K562 (cell line): Measurements from ENCODE around the gene DGCR6L. TPM values are rescaled to one million over a fixed set of nuclear protein-coding genes. Genes with fewer than 3 reads are reported as not detected.

Experiments
- ATF1 ChIP-seq, 2 experiments: fragments of 450-650 bp in 1 of 2; IDR thresholded peaks; 2 replicates each; pipeline ENCODE4 v1.6.1; 2016; ENCODE audit warnings: missing compliant biosample characterization in 1 of 2, missing genetic modification characterization in 1 of 2
- BDP1 ChIP-seq: IDR thresholded peaks from 3 replicates; pipeline ENCODE4 v1.6.1; 2011; ENCODE audit not compliant: insufficient read length, insufficient read depth
- BRD4 ChIP-seq: fragments of 200-600 bp; sonication (generic); IDR thresholded peaks from 2 replicates; pipeline ENCODE4 v1.6.1; 2017; ENCODE audit warnings: inconsistent platforms
- CBX3 ChIP-seq, 2 experiments: IDR thresholded peaks; 1 replicate in 1 of 2; 2 replicates in 1 of 2; pipeline ENCODE4 v1.6.1; 2012; ENCODE audit warnings: inconsistent platforms in 2 of 2, low read length in 2 of 2, borderline replicate concordance in 1 of 2, control low read depth in 1 of 2
- HDGF ChIP-seq: fragments of 450-650 bp; IDR thresholded peaks from 2 replicates; pipeline ENCODE4 v1.6.1; 2016
- HMGN3 ChIP-seq: IDR thresholded peaks from 2 replicates; pipeline ENCODE4 v1.6.1; 2011; ENCODE audit warnings: borderline replicate concordance, low read depth, mild to moderate bottlenecking, mixed read lengths, low read length; ENCODE audit not compliant: insufficient read length; ENCODE audit errors: extremely low read depth
- HNRNPK ChIP-seq: fragments of 200-400 bp; formaldehyde crosslinking; IDR thresholded peaks from one replicate; pipeline ENCODE4 v1.6.1; 2018; ENCODE audit warnings: mild to moderate bottlenecking, low read depth, low read length; ENCODE audit not compliant: poor library complexity, severe bottlenecking
- KDM4B ChIP-seq, 2 experiments: fragments of 450-650 bp in 1 of 2; sonication (generic) in 1 of 2; IDR thresholded peaks; 2 replicates each; pipeline ENCODE4 v1.6.1; 2016 to 2017; ENCODE audit warnings: borderline replicate concordance in 2 of 2, antibody characterized with exemption in 1 of 2, low read depth in 1 of 2, mild to moderate bottlenecking in 1 of 2
- MAZ ChIP-seq, 2 experiments: fragments of 450-650 bp in 1 of 2; sonication (generic) in 1 of 2; formaldehyde crosslinking; IDR thresholded peaks in 1 of 2; conservative IDR thresholded peaks in 1 of 2; 2 replicates each; pipeline versions ENCODE4 v1.4.0 to v1.5.0; 2020; ENCODE audit warnings: mild to moderate bottlenecking in 1 of 2, missing genetic modification reagents in 1 of 2
- NCOA4 ChIP-seq: fragments of 450-650 bp; IDR thresholded peaks from 2 replicates; pipeline ENCODE4 v1.6.1; 2018; ENCODE audit warnings: mild to moderate bottlenecking; ENCODE audit not compliant: partially characterized antibody
- PHF20 ChIP-seq: fragments of 450-650 bp; IDR thresholded peaks from 2 replicates; pipeline ENCODE4 v1.6.1; 2018; ENCODE audit not compliant: partially characterized antibody
- PHF8 ChIP-seq: fragments of 200-600 bp; sonication (generic); IDR thresholded peaks from 2 replicates; pipeline ENCODE4 v1.6.1; 2012; ENCODE audit warnings: mixed run types, mild to moderate bottlenecking, inconsistent platforms, low read length, moderate library complexity, borderline replicate concordance
- POLR2AphosphoS5 ChIP-seq: IDR thresholded peaks from 2 replicates; pipeline ENCODE4 v1.6.1; 2011; ENCODE audit warnings: mild to moderate bottlenecking, low read depth, low read length, moderate library complexity; ENCODE audit not compliant: control insufficient read depth, insufficient read depth
- SAFB ChIP-seq: fragments of 200-400 bp; formaldehyde crosslinking; IDR thresholded peaks from 2 replicates; pipeline ENCODE4 v1.6.1; 2017; ENCODE audit warnings: low read depth, low read length, borderline replicate concordance
- SIN3B ChIP-seq: fragments of 450-650 bp; IDR thresholded peaks from 2 replicates; pipeline ENCODE4 v1.6.1; 2017; ENCODE audit warnings: low read depth, mild to moderate bottlenecking, moderate library complexity
- SMAD2 ChIP-seq: fragments of 150-350 bp; IDR thresholded peaks from 2 replicates; pipeline ENCODE4 v1.6.1; 2014; ENCODE audit warnings: low read depth, mild to moderate bottlenecking, low read length
- ZBTB17 ChIP-seq: fragments of 450-650 bp; formaldehyde crosslinking; IDR thresholded peaks from 2 replicates; pipeline ENCODE4 v1.4.0; 2020; ENCODE audit warnings: mild to moderate bottlenecking
- ZNF561 ChIP-seq: fragments of 450-650 bp; formaldehyde crosslinking; conservative IDR thresholded peaks from 2 replicates; pipeline ENCODE4 v1.4.0; 2020; ENCODE audit warnings: mild to moderate bottlenecking, moderate library complexity
- ZNF778 ChIP-seq: fragments of 450-650 bp; formaldehyde crosslinking; IDR thresholded peaks from 2 replicates; pipeline ENCODE4 v1.4.0; 2020; ENCODE audit warnings: mild to moderate bottlenecking, moderate library complexity
- ZSCAN32 ChIP-seq: fragments of 450-650 bp; formaldehyde crosslinking; IDR thresholded peaks from 2 replicates; pipeline ENCODE4 v1.4.0; 2020; ENCODE audit warnings: mild to moderate bottlenecking, moderate library complexity
- polyA plus RNA-seq, 8 experiments: library from polyadenylated mRNA; depleted of rRNA in 4 of 8; stranded (reverse) in 5 of 8; unstranded in 3 of 8; fragments of >200 nt; fragmentation: Nextera tagmentation in 2 of 8; fragmentation: Illumina TruSeq in 1 of 8; extraction: Ambion mirVana in 2 of 8; extraction: Trizol in 1 of 8; gene quantifications; 2 replicates each; pipeline versions ENCODE4 v1.2.1 to v1.2.3, GENCODE V29; 2011 to 2014; ENCODE audit warnings: inconsistent platforms in 1 of 8, missing spikeins in 1 of 8
- total RNA-seq, 7 experiments: library from RNA; depleted of rRNA in 6 of 7; stranded (reverse); fragments of >200 nt in 6 of 7; fragmentation: Illumina TruSeq in 2 of 7; extraction: Trizol in 2 of 7; gene quantifications; 2 replicates each; pipeline versions ENCODE4 v1.2.1 to v1.2.3, GENCODE V29; 2011 to 2021; ENCODE audit warnings: low replicate concordance in 1 of 7
- TF ChIP-seq, protein P1 (sequence below): fragments of 450-650 bp; IDR thresholded peaks from 2 replicates; pipeline ENCODE4 v1.6.1; 2018; ENCODE audit warnings: mild to moderate bottlenecking, low read depth; ENCODE audit not compliant: partially characterized antibody
- TF ChIP-seq, protein P2 (sequence below): fragments of 450-650 bp; formaldehyde crosslinking; conservative IDR thresholded peaks from 2 replicates; pipeline ENCODE4 v1.4.0; 2022; ENCODE audit warnings: mild to moderate bottlenecking, missing genetic modification characterization
- TF ChIP-seq, protein P3 (sequence below): fragments of 450-650 bp; IDR thresholded peaks from 2 replicates; pipeline ENCODE4 v1.6.1; 2016; ENCODE audit warnings: antibody characterized with exemption

The DGCR6L gene
- total and polyA plus RNA-seq, 9 of the 15 experiments (the other 6 are each of a cell fraction or from before 2014, with no cell fraction given) = 3.6 to 151 (median 51.0) TPM

DNA sequence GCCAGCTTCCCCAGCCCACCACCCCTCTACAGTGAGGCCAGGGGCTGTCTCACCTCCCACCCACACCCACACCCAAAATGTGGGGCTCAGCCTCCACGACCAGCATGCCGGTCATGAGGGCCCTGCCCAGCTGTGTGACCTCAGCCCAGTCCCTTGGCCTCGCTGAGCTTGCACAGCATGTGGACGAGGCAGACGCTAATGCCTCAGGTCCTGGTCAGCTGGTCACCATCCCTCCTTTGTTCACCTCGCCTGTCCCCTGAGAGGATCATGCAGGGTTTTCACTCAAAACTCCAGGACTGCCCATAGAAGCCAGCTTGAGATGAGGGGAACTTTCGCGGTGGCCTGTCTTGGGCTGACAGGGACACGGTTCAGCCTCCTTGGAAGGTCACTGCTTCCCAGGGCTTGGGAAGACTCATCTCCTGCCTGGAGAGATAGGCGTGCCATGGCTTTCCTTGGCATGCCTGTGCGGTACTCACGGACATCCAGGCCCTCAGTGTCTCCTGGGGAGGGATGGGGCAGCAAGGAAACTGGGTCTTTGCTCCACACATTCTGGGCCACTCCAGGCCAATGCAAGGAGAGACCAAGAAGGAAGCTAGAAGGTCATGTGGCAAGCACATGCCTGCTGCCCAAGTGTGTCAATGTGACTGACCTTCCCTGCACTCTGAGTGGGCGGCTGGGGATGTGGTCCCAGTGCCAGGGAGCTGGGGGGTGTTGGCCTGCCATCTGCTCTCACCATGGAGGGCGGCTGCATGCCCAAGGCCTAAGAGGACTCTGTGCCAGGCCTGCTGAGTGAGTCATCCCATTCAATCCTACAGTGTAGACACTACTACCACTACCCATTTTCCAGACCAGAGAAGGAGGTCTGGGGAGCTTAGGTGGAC is 48.5 kb downstream of the DGCR6L start (continued):
- TF ChIP-seq, protein P1, sequence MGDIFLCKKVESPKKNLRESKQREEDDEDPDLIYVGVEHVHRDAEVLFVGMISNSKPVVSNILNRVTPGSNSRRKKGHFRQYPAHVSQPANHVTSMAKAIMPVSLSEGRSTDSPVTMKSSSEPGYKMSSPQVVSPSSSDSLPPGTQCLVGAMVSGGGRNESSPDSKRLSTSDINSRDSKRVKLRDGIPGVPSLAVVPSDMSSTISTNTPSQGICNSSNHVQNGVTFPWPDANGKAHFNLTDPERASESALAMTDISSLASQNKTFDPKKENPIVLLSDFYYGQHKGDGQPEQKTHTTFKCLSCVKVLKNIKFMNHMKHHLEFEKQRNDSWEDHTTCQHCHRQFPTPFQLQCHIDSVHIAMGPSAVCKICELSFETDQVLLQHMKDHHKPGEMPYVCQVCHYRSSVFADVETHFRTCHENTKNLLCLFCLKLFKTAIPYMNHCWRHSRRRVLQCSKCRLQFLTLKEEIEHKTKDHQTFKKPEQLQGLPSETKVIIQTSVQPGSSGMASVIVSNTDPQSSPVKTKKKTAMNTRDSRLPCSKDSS = no peak
- TF ChIP-seq KDM4B (IDR thresholded peaks at IDR 0.05; ENCODE audit: borderline replicate concordance in 2 of 2, low read depth in 1 of 2) = no peak
- TF ChIP-seq SMAD2 = no peak
- TF ChIP-seq BRD4 = no peak
- TF ChIP-seq, protein P2, sequence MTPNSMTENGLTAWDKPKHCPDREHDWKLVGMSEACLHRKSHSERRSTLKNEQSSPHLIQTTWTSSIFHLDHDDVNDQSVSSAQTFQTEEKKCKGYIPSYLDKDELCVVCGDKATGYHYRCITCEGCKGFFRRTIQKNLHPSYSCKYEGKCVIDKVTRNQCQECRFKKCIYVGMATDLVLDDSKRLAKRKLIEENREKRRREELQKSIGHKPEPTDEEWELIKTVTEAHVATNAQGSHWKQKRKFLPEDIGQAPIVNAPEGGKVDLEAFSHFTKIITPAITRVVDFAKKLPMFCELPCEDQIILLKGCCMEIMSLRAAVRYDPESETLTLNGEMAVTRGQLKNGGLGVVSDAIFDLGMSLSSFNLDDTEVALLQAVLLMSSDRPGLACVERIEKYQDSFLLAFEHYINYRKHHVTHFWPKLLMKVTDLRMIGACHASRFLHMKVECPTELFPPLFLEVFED (CRISPR knock-in tag) = no peak; the same call in 1 of the 2 replicates
- TF ChIP-seq ZNF561 (CRISPR knock-in tag) = no peak
- TF ChIP-seq, protein P3, sequence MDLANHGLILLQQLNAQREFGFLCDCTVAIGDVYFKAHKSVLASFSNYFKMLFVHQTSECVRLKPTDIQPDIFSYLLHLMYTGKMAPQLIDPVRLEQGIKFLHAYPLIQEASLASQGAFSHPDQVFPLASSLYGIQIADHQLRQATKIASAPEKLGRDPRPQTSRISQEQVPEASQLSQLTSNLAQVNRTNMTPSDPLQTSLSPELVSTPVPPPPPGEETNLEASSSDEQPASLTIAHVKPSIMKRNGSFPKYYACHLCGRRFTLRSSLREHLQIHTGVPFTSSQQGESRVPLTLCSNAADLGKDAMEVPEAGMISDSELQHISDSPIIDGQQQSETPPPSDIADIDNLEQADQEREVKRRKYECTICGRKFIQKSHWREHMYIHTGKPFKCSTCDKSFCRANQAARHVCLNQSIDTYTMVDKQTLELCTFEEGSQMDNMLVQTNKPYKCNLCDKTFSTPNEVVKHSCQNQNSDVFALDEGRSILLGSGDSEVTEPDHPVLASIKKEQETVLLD = no peak
- no peak for TF ChIP-seq HNRNPK
- TF ChIP-seq CBX3 (IDR thresholded peaks at IDR 0.05; ENCODE audit: borderline replicate concordance in 1 of 2, low read length in 2 of 2) = no peak
- TF ChIP-seq BDP1 = no peak
- no peak for TF ChIP-seq PHF20
- no peak for TF ChIP-seq POLR2AphosphoS5
- TF ChIP-seq ZSCAN32 = no peak
- no peak for TF ChIP-seq SAFB
- 0 out of 4 replicates have a peak, but pooled peaks of 1 of the 2 experiments have one; percentile 18 for TF ChIP-seq MAZ (CRISPR knock-in tag; conservative IDR thresholded peaks at IDR 0.05 in 1 of 2, IDR thresholded peaks at IDR 0.05 in 1 of 2)
- no peak for TF ChIP-seq HMGN3
- TF ChIP-seq ZNF778 (CRISPR knock-in tag) = no peak
- TF ChIP-seq SIN3B = no peak
- TF ChIP-seq NCOA4 = no peak
- no peak for TF ChIP-seq ATF1 (CRISPR knock-in tag; IDR thresholded peaks at IDR 0.05)
- TF ChIP-seq ATF1 (tag; IDR thresholded peaks at IDR 0.05) = no peak
- TF ChIP-seq HDGF = no peak
- 0 out of 2 replicates have a peak, but pooled peaks have one; percentile 30 for TF ChIP-seq ZBTB17 (CRISPR knock-in tag)
- TF ChIP-seq PHF8 = no peak
